ENCODE measurements around the gene EHBP1L1.

GRCh38 chr11:65627202-65627601, 51.3 kb downstream of the EHBP1L1 start:
- TF ChIP-seq CTCF (IDR thresholded peaks at IDR 0.05) (no peak), EZH2 (IDR thresholded peaks at IDR 0.05) (no peak), EZH2phosphoT487 (IDR thresholded peaks at IDR 0.05) (no peak)

Measured in neural progenitor cell (in vitro differentiated cells).